GM18858 (cell line): ENCODE data around the gene SOX13.

Source experiments
- ATAC-seq: cut with Tn5 transposase; IDR thresholded peaks from one replicate; pipeline ENCODE4 v1.9.1; 2021; ENCODE audit not compliant: unreplicated experiment

SOX13 gene

DNA sequence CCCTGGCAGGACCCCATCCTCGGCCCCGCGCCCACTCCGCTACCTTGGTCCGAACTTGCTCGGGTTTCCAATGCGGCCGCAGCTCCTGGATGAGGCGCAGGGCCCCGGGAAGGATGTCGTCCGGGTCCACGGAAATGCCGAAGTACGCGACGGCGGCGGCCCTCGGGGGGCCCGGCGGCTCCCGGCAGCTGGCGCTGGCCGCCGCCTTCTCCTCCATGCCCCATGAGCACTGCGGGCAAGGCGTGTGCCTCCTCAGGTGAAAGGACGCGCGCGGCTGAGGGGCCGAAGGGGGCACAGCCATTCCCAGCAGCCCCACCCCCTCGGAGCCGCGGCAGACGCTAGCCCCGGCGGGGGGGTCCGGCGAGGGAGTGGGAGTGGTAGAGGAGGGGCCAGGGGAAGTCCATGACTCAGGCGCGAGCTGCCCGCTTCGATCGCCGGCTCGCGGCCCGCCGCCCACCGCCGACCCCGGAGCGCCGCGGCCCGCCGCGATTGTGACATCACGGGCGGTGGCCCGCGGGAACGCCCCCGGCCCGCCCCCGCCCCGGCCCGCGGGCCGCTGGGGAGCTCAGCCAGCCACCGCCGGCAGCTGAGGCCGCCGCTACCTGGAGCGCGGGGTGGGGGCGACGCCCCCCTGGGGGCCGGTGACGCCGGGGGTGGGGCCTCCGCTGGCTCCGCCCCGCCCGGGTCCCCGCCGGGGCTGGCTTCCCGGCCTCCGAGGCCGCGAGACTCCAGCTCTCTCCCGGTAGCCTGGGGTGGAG is 78.8 kb downstream of the SOX13 start, which contains the start of gene ETNK2:
TSS of gene ETNK2 (minus strand) at position 493 of the 758 bp plus-strand sequence. CDS start at position 301, 192 bp downstream.
- no peak for ATAC-seq

DNA sequence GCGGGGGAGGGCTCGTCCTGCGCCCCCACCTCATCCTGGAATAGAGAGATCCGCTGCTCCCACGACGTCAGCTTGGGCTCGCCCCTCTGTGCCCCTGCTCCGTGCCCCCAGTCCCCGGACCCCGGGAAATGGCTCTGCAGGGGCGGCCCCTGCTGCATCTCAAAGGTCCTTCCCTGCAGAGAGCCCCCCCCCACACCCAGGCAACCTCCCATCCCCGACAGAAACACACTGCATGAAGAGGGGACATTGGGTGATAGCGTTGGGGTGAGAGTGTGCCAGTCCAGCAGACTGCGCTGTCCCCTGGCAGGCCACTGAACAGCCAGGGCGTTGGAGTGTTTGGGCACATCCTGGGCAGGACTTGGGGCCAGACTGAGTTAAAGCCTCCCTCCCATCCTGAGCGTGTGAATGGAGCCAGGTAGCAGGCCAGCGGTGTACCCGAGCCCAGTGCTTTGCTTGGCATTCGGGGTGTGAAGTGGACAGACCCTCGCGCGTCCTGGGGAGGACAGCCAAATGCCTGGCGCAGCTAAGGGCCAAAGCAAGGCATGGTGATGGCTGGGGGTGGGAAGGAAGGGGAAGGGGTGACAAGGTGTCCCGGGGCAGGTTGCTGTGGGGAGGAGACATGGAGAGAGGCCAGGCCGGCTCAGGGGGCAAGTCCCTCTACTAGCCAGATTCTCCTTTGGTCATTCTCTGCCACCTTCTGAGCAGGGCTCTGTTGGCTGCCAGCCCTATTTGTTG is 79.6 kb downstream of the SOX13 start:
- no peak for ATAC-seq

DNA sequence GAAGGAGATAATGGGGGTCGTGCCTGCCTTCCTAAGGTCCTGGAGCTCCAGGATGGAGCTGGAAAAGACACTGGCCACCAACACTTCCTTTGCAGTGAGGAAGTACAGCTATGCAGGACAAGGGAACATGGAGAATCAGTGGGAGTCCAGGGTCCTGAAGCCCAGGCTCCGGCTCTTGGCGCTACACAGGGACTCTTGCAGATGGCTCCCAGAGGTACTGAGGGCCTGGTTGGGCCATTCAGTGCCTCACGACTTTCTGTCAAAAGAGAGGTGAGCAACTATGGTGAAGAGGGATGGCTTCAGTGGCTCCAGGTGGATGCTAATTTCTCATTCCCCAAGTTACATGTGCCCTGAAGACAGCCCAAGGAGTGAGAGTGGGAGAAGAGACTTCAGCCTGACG is 80.8 kb downstream of the SOX13 start:
- ATAC-seq: no peak

DNA sequence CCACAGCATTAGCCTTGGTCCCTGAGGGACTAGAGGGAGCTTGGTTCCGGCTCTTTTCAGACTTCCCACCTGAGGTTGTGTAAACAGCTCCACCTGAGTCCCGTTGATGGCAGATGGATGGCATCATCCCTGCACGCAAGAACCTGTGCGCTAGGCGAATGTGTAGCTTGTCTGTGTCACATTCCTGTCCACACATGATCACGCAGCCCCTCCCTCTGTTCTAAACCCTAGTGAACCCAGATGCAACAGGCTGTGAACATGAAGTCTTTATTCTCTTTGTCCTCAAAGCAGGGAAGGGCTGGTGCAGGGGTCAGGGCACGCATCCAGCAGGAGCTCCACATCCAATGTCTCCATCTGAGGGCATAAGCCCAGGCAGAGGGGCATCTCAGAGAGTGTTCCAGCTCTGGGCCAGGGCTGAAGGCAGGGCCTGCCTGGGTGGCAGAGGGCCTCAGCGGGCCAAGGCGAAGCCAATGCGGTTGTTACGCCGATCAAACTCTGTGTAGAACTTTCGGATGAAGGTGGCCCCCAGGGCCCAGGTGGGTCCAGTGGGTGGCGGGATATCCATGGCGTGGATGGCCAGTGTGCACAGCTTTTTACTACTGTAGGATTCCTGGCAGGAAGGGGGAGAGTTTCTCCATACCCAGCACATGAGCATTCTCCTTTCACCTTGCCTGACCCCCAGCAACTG is 81.8 kb downstream of the SOX13 start:
- no peak for ATAC-seq

DNA sequence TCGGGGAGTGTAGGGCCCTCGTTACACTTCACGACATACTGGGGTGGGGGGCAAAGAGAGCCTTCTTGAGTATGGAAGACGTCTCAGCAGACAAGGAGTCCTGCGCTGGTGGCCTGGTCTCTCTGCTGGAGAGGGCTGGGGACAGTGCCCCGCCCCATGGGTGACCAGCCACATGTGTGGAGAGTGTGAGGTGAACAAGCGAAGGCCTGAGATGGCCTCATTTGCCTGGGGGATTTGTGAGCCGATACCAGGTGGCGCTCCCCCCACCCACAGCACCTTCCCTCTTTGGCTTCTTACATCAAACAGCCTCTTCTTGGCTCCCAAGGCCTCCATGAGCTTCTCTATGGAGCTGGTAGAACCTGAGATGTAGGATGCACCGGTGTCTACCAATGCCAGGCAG is 83.0 kb downstream of the SOX13 start:
- ATAC-seq: no peak

DNA sequence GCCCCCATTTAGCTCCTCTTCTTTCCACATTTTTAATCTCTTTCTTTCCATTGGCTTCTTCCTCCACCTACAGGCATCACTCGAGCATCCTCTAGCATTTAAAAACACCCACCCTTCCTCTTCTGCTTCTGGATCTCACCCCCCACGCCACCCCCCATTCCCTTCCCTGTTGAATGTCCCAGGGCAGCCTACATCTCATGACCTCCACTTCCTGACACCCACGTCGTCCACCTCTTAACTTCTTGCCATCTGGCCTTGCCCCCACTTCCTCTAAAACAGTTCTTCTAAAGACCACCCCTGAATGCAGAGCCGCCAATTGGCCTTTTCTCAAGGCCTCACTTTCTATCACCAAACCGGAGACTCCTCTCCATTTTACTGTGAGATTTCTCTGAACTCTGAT is 85.0 kb downstream of the SOX13 start:
- no peak for ATAC-seq

DNA sequence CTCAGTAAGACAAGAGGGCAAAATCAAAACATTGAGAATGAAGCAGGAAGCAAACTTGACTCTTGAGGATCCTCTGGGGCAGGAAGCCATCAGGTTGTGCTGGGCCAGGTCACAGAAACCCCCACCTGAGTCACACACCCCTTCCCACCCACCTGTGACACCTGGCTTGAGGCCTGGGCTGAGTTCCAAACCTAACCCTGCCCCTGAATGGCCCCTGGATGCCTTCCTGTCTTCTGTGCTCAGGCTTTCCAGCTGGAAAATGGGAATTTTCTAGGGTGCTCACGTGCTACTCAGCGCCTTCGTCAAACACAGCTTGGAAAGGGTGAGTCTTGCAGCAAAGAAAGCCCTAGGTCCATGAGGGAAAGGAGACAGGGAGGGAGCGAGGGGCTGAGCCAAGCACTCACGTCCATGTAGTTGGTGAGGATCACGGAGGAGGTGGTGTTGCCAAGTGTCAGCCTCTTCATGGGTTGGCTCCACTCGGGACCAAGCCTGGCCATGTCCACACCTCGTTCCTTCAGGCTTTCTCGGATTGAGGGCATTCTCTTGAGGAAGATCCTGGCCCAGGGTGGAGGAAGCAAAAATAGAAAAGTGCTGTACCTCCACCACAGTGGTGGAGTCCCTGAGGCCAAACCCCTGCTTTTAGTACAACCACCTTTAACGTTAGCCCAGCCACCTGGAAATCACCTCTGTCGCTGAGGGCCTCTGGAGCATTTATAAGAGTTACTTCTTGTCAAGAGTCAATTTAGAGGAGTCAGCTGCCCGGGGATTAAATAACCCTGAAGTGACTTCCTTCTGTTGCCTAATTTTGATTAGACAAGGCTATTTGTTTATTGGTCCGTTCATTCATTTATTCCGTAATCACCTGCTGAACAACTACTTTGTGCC is 88.9 kb downstream of the SOX13 start:
- ATAC-seq: no peak

DNA sequence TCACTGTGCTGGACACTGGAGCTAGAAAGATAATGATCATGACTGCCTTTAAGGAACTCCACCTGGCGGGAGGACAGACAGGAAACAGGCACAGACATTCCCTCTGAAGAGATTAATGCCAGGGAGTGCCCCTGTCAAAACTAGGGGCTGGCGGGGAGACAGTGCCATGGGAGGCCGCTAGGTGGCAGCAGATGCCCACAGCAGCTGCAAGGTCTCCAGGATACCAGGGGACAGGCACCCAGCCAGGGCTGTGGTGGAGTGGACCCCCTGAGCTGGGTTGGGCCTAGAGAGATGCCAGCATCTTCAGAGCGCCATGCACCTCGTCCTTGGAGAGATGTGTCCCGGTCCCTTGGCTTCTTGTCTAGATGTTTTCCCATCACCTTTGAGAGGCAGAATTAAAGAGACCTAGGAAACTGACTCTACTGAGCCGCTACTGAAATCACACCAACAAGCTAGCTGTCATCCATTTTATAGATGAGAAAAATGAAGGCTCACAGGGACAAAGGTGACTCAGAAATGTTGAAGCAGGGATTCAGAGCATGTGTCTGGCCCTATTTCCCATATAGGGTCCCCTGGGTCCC is 89.7 kb downstream of the SOX13 start:
- no peak for ATAC-seq

DNA sequence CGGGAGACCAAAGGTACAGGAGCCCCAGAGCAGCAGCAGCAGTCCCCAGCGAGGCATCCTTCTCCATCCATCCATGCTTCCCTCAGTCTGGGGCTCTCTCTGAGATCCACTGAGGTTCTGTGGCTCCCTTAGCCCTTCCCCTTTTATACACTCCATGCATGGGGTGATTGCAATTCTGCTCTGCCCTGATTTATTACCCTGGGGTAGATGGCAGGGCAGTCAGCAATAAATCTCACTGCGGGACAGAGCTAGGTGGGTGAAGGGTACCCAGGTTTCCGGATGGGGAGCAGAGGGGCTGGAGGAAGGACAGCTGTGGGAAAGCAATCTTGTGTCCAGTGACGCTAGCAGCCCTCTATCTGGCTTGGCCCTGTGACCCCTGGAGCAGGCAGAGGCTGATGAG is 93.3 kb downstream of the SOX13 start, which contains the start of gene REN:
TSS of gene REN (minus strand) at position 119 of the 400 bp plus-strand sequence. CDS start at position 75, 44 bp downstream.
- ATAC-seq: no peak

DNA sequence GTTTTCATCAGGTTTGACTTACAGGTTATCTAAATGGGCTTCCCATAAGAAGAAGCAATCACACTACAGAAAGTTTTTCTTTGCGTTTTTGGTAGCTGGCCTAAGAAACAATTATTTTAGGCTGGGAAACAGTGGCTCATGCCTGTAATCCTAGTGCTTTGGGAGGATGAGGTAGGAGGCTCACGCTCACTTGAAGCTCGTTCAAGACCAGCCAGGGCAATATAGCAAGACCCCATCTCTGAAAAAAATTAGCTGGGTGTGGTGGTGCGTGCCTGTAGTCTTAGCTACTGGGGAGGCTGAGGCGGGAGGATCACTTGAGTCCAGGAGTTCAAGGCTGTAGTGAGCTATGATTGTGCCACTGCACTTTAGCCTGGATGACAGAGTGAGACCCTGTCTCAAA is 94.8 kb downstream of the SOX13 start:
- no peak for ATAC-seq

DNA sequence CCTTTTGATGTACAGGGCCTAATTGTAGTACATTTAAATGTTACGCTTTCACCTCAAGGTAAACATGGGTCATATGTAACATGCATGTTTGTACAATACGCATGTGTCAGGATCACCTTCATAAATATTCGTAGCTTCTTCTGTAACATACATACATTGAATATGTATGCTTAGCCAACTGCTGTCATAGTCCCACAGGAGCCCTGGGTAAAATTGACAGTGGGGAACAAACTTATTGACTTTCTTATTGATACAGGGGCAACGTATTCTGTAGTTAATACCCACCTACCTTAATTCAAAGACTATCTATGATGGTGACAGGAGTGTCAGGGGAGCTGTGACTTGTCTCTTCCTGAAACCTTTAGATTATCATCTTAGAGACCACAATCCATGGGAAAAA is 96.9 kb downstream of the SOX13 start:
- ATAC-seq: no peak

DNA sequence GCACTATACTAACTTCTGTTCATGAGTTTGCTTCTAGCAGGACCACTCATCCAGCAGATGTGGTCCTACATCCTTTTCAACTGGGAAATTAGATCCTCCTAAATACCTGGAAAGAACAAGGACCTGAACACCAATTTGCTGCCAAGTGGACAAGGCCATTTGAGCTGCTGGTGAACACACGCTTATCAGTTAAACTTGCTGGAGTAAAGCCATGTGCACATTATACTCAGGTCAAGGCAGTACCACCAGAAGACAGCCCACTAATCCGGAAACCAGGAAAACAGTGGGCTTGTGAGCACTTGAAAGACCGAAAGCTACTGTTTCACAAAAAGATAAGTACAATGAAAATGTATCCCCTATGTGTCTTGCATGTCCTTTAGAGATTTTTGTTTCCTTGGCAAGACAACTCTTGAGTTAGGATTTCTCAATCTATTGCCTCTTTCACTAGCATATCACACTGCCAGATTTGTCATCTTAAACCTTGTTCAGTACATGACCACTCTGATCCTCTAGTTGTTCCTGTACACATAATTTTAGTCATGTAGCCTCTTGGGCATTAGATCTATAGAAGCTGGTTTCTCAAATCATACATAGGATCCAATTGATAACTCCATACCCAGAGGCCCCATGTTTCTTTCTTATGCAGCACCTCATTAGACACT is 97.7 kb downstream of the SOX13 start:
- no peak for ATAC-seq

DNA sequence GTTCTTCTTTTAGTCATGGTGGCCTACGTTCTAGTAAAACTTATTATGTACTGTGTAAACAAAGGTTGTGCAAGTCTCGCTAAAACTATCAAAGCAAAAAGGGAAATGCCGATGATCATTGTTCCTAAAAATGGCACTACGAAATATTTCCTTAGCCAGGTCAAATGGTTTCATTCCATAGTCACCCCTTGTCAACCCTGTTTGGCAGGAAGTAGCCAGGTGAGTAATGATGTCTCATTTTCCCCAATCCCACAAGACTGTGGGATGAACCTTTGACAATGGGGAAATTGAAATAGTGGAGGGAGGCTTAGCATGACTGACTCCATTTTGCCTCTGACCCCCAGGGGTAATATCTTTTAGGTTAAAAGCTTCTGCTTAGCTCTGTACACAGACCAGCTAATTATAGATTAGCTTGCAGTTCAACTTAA is 98.8 kb downstream of the SOX13 start:
- ATAC-seq: no peak

DNA sequence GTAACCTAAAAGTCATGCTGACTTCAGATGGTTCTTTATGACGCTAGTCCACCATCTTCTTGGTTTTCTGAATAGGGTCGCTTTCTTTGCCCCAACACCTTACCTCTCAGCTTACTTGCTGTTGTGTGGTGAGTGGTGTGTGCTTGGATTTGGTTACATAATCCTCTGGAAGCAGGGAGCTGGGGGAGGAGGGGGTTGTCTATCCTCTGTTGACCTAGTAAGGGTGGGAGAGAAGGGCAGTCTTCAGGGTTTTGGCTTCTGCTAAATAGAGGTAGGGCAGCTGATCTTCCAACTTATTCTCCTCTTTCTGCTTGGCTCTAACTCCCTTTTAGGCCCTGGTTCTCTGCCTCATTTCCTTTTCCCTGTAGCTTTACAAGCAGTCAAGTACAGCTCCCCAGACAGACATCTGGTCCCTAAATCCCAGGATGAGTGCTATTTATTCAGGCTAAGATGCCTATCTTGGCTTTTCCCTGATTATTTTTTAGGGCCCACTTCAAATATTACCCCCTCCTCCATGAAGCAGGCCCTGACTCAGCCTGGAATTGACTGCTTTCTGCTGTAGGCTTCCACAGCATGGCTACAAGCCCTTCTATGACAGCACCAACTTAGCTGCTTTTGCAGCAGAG is 99.6 kb downstream of the SOX13 start:
- ATAC-seq: no peak

DNA sequence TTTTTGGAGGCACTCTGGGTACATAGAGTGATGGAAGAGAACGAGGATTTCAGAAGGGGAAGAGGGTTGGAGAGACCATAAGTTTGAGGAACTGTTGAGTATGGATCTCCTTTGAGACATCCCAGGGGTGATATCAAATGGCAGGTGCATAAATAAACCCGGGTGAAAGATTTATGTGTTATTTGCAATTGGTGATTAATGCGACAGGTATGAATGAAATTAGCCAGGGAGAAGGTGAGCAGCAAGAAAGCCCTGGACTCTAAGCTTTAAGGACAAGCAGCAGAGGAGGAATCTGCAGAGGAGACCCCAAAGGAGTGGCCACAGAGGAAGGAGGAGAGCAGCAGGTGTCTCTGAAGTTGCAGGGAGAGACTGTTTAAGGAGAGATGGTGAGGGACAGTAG is 102.0 kb downstream of the SOX13 start:
- ATAC-seq: no peak

DNA sequence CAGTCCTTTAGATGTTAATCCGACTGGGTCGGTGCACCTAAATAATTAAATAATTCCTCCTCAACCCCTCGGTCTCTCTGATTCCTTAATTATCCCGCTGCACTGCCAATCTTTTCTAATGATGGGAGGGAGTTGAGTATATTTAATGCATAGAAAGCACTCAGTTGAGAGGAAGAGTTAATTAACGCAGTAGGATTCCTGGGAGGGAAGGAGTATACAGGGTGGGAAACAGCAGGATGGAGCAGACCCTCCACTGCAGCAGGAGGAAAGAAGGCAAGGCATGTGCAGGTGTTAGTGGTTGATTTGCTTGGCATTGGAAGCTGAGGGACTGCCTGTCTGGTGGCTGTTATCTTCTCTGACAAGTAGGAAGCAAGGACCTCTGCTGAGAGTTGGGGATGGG is 103.1 kb downstream of the SOX13 start:
- ATAC-seq: no peak

DNA sequence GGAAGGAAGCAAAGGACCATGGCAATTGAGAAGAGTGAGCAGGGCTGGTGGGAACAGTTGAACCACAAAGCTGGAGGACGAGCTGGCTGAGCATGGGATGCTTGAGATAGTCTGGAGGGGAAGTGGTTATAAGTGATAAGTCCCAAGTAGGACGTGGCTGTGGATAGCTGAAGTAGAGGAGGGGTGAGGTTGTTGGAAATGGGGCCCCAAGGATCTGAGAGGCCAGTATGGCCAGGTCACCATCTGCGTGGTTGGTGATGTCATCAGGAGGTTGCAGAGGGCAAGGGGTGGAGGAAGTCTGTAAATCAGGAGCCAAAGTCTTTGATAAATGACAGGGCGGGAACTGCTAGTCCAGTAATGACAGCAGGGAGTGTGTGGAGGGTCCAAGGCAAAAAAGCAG is 104.2 kb downstream of the SOX13 start:
- ATAC-seq: no peak
